GM21723 (cell line): ENCODE results near the gene ACOX1.
A peak's percentile ranks its signal among the peaks of the same experiment; 100 is the strongest.

Experiments
- ATAC-seq: cut with Tn5 transposase; IDR thresholded peaks from one replicate; pipeline ENCODE4 v1.9.1; 2021; ENCODE audit warnings: mild to moderate bottlenecking, moderate library complexity; ENCODE audit not compliant: unreplicated experiment

The ACOX1 gene

GRCh38 chr17:75909812-75910274 lies 69.1 kb downstream of the ACOX1 start:
- ATAC-seq, result no peak

- ATAC-seq, result no peak
Observed at GRCh38 chr17:75909051-75909811, 69.7 kb downstream of the ACOX1 start.

GRCh38 chr17:75908201-75908600 lies 70.8 kb downstream of the ACOX1 start:
- ATAC-seq, result no peak

GRCh38 chr17:75906143-75906884 lies 72.7 kb downstream of the ACOX1 start:
- ATAC-seq, result no peak

- peak; percentile 89 for ATAC-seq
Observed at GRCh38 chr17:75904749-75905521, 74.0 kb downstream of the ACOX1 start, which contains the start of gene MRPL38. MRPL38 (minus strand) TSS chr17:75904884; CDS start chr17:75904875, 9 bp downstream.

GRCh38 chr17:75902406-75902805 lies 76.6 kb downstream of the ACOX1 start:
- no peak for ATAC-seq

GRCh38 chr17:75901727-75902126 lies 77.2 kb downstream of the ACOX1 start:
- no peak for ATAC-seq

GRCh38 chr17:75900691-75901533 lies 78.1 kb downstream of the ACOX1 start:
- no peak for ATAC-seq

GRCh38 chr17:75899767-75900468 lies 79.0 kb downstream of the ACOX1 start:
- ATAC-seq, result no peak

GRCh38 chr17:75899353-75899752 lies 79.6 kb downstream of the ACOX1 start:
- no peak for ATAC-seq

- ATAC-seq, result no peak
Observed at GRCh38 chr17:75898791-75899190, 80.2 kb downstream of the ACOX1 start.

GRCh38 chr17:75898065-75898464 lies 80.9 kb downstream of the ACOX1 start:
- ATAC-seq, result no peak

- no peak for ATAC-seq
Observed at GRCh38 chr17:75897160-75898019, 81.6 kb downstream of the ACOX1 start.

- ATAC-seq, result peak; percentile 52
Observed at GRCh38 chr17:75896415-75897159, 82.4 kb downstream of the ACOX1 start, which contains the start of gene TRIM65. TRIM65 (minus strand) TSS chr17:75896951; CDS start chr17:75896937, 14 bp downstream.

- ATAC-seq, result no peak
Observed at GRCh38 chr17:75895370-75896155, 83.4 kb downstream of the ACOX1 start.

- no peak for ATAC-seq
Observed at GRCh38 chr17:75894049-75894733, 84.8 kb downstream of the ACOX1 start.
